Measurements from ENCODE around the gene RABGGTA.

- TF ChIP-seq POLR2A (IDR thresholded peaks at IDR 0.05; ENCODE audit: low read depth, low read length), result no peak
- no peak for TF ChIP-seq POU2F2 (IDR thresholded peaks at IDR 0.05; ENCODE audit: low read depth, low read length)
- no peak for TF ChIP-seq SPI1 (IDR thresholded peaks at IDR 0.05; ENCODE audit: low read depth, low read length)
Observed at GRCh38 chr14:24231263-24232120, 39.9 kb downstream of the RABGGTA start.
